HG03103 (cell line): ENCODE data around the gene HOOK2.
"Not testable (repeated sequence)": the region's sequence is repeated elsewhere in the genome, so short reads cannot be mapped to it uniquely, and the experiment has no call there.

ENCODE experiments used
- ATAC-seq: cut with Tn5 transposase; IDR thresholded peaks from one replicate; pipeline ENCODE4 v1.9.1; 2021; ENCODE audit warnings: low read depth; ENCODE audit not compliant: unreplicated experiment

HOOK2 gene

GRCh38 chr19:12774588-12775555, at the start of gene HOOK2:
Gene HOOK2, minus strand, starts transcription at chr19:12775552. Its CDS starts 103 bp downstream, at chr19:12775449.
- ATAC-seq, result no peak

DNA sequence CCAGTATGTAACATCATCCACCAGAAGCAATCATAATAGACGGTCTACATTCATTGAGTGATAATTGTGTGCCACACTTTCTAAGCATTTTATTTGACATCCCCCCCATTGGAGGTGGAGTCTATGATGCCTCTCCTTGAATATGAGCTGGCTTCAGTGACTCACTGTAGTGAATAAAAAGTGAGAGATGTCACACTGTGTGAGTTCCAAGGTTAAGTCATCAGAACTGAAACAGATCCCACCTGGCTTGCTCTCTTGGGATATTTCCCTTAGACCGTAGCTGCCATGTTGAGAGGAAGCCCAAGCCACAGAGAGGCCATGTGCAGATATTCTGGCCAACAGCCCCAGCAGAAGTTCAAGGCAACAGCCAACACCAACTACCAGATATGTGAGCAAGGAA, 46.4 kb upstream of the HOOK2 start:
- no peak for ATAC-seq

GRCh38 chr19:12817810-12818209, 42.5 kb upstream of the HOOK2 start:
- not testable (repeated sequence) for ATAC-seq

DNA sequence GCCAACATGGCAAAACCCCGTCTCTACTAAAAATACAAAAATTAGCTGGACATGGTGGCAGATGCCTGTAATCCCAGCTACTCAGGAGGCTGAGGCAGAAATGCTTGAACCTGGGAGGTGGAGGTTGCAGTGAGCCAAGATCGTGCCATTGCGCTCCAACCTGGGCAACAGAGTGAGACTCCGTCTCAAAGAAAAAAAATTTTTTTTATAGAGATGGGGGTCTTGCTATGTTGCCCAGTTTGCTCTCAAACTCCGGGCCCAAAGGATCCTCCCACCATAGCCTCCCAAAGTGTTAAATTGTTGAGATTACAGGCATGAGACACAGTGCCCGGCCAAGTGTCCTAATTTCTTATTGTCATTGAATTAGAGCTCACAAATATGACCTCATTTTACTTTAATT, 41.8 kb upstream of the HOOK2 start:
- not testable (repeated sequence) for ATAC-seq

DNA sequence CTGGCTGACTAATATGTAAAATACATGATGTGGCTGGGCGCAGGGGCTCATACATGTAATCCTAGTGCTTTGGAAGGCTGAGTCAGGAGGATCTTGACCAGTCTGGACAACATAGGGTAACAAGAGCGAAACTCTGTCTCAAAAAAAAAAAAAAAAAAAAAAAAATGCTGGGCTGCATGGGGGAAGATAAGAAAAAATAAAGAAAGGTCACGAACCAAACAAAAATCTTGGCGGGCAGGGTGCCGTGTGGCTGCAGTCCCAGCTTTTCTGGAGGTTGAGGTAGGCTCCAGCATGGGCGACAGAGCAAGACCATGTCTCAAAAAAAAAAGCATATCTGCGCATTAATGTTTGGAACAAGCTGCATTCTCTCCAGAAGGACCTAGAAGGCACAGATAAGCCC, 39.7 kb upstream of the HOOK2 start:
- no peak for ATAC-seq

DNA sequence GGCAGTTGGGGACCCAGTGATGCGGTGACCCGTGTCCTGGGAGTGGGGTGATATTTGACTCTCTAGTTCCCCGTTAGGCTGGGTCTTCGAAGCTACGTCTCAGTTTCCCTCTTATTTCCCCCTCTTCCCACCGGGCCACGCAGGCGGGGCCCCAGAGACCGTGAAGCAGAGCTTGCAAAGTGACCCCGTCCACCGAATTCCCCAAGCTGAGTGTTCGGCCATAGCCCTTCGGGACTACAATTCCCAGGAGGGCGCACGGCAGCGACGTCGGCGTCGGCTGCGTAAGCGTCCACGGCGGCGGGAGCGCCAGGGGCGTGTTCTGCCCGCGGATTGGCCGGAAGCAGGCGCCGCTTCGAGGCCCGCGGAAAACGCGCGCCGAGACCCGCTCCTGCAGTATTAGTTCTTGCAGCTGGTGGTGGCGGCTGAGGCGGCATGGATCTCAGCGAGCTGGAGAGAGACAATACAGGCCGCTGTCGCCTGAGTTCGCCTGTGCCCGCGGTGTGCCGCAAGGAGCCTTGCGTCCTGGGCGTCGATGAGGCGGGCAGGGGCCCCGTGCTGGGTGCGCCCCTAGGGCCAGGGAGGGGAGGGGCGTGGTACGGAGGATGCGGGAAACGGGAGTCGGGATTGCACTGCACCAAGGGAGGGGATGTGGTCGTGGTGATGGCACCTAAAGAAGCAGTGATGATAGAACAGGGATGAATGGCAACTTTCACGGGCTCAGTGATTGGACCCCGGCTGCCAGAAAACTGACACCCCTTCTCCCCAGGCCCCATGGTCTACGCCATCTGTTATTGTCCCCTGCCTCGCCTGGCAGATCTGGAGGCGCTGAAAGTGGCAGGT, 31.1 kb upstream of the HOOK2 start, which contains the start of gene RNASEH2A:
RNASEH2A (plus strand) TSS at position 343 of the 840 bp plus-strand sequence; CDS start at position 433, 90 bp downstream.
- peak; percentile 66 for ATAC-seq

DNA sequence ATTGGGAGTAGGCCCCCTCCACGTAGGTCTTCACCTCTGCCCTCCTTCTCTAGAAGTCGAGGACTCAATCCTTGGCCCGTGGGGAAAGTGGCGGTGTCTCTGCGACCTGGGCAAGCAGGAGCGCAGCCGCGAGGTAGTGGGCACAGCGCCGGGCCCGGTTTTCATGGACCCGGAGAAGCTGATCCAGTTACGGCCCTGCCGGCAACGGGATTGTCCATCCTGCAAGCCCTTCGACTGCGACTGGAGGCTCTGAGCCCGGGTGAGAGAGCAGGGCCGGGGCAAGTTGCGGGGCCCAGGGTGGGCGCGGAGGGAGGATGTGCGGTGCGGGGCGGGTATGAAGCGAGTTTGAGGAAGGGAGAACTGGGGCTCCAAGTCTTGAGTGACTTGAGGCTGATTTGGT, 28.7 kb upstream of the HOOK2 start:
- ATAC-seq, result no peak

DNA sequence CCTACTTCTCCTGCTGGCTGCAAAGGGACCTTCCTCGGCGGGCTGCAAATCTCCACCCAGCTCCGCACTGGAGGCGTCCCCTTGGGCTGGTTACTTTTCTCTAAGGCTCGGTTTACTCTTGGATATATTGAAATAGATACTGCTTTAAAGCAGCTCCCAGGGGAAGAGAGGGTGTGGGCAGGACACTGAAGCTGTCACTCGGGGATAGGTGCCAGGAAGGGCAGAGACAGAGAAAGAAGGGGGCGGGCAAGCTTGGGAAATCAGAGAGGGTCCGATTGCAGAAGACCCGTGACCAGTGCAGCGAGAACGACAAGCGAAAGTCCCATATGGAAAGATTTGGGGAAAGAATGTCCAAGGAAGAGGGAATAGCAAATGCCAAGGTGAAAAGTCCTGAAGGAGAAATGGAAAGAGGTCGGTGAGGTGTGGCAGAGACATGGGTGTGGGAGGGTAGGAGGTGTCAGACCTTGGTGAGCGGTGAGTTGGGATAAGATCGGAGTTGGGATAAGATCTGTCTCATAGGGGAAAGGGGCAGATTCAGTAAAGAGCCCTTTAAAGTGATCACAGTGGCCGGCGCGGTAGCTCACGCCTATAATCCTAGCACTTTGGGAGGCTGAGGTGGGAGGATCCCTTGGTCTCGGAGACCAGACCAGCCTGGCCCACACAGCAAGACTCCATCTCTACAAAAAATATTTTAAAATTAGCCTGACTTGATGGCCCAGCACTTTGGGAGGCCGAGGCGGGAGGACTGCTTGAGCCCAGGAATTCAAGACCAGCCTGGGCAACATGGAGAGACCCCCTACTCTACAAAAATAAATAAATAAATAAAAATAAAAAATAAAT, 27.1 kb upstream of the HOOK2 start:
- ATAC-seq, result no peak

GRCh38 chr19:12801466-12802266, 26.3 kb upstream of the HOOK2 start, which contains the start of the genes PRDX2 and THSD8:
Gene PRDX2, minus strand, starts transcription at chr19:12801800. Its CDS starts 539 bp downstream, at chr19:12801261.
Gene THSD8, plus strand, starts transcription at chr19:12802069. Its CDS starts 3 bp downstream, at chr19:12802072.
- no peak for ATAC-seq

DNA sequence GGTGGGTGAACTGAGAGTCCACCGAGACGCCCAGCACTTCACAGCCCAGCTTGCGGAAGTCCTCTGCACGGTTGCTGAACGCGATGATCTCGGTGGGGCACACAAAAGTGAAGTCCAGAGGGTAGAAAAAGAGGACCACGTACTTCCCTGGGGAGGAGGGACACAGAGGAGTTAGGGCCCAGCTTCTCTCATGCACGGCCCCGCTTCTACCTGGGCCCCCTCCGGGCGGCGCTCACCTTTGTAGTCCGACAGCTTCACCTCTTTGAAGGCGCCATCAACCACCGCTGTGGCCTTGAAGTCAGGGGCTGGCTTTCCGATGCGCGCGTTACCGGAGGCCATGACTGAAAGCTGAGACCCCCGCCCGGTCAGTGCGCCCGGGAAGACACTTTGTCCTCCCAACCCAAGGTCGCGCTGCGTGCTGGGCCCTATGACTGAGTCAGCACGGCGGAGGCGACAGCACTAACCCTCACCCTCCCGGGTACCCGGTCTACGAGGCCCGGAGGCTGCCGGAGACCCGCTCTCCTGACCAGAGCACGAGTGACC, 25.6 kb upstream of the HOOK2 start:
- no peak for ATAC-seq

- ATAC-seq, result no peak
Measured at GRCh38 chr19:12800466-12800770, 25.1 kb upstream of the HOOK2 start.

DNA sequence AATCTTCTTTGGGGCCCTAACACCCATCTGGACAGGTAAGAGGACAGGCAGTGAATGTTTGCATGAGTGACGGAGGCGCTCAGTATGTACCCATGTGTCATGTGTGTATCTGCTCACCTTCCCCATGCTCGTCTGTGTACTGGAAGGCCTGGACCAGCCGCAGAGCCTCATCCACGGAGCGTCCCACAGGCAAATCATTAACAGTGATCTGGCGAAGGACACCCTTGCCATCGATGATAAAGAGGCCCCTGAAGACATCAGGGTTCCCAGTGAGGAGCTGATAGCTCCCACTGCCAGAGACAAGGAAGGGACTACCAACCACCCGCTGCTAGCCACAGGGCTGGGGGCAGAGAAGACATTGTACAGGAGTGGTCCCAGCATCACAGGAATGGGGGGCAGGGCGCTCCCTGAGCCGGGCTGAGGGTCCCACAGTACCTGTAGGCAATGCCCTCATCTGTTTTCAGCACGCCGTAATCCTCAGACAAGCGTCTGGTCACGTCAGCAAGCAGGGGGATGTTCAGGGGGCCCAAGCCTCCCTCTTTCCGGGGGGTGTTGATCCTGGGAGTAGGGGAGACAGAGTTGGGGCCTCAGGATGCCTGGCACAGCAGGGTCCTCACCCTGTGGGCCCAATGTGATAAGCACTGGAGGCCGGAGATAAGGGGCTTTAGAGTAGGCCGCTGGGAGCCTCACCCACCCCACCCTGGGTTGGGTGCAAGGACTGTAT, 24.6 kb upstream of the HOOK2 start:
- no peak for ATAC-seq

- not testable (repeated sequence) for ATAC-seq
Measured at GRCh38 chr19:12797607-12798006, 22.3 kb upstream of the HOOK2 start.

DNA sequence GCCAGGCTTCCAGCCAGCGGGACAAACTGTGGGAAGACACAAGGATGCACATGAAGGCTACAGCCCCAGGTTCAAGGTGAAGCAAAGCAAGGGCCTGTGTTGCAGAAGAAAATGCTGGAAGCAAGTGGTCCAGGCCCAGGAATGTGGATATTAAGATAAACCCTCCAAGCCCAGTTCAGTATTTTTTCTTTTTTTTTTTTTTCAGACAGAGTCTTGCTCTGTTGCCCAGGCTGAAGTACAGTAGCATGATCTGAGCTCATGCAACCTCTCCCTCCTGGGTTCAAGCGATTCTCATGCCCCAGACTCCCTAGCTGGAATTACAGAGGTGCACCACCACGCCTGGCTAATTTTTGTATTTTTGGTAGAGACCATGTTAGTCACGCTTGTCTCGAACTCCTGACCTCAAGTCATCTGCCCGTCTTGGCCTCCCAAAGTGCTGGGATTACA, 21.8 kb upstream of the HOOK2 start:
- ATAC-seq, result no peak

GRCh38 chr19:12796146-12797071, 21.1 kb upstream of the HOOK2 start:
- no peak for ATAC-seq

- no peak for ATAC-seq
Measured at GRCh38 chr19:12794971-12795381, 19.6 kb upstream of the HOOK2 start.

- ATAC-seq, result no peak
Measured at GRCh38 chr19:12794196-12794941, 19.0 kb upstream of the HOOK2 start.
